COLO829 (cell line): ENCODE measurements around the gene NATD1.

ENCODE experiments used
- DNase-seq: peaks from one replicate; pipeline ENCODE4 v3.0.0; 2012; ENCODE audit warnings: low spot score

NATD1 gene

DNA sequence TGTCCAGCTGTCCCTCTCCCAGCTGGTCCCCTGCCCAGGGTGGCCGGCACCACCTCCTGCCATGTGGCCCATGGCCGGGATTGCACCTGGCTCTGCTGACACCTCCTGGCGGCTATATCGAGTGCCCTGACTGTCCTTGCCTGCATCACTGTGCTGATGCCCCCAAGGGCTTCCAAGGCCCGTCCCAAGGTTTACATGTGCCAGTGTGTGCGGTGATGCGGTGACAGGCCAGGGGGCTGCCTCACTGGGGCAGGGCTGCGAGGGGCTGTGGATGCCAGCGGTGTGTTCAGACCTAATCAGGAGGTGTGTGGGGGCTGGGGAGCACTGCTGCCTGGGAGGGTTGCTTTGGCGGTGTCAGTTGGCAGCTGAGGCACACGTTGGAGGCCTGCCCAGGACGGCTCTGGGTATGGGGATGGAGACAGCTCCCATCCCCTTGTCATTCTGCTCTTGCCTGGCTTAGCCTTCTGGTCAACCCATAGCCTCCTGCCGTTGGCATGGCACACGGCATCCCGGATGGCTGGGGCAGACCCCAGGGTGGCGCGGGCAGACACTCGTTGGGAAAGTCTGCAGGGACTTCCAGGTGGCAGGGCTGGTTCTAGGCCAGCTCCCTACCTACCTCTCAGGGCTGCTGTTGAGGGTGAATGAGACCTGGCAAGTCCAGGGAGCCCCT lies 36.8 kb upstream of the NATD1 start:
- no peak for DNase-seq

GRCh38 chr17:21289175-21289901 lies 36.1 kb upstream of the NATD1 start:
- no peak for DNase-seq

- DNase-seq: no peak
Observed at GRCh38 chr17:21288571-21289017, 35.4 kb upstream of the NATD1 start.

DNA sequence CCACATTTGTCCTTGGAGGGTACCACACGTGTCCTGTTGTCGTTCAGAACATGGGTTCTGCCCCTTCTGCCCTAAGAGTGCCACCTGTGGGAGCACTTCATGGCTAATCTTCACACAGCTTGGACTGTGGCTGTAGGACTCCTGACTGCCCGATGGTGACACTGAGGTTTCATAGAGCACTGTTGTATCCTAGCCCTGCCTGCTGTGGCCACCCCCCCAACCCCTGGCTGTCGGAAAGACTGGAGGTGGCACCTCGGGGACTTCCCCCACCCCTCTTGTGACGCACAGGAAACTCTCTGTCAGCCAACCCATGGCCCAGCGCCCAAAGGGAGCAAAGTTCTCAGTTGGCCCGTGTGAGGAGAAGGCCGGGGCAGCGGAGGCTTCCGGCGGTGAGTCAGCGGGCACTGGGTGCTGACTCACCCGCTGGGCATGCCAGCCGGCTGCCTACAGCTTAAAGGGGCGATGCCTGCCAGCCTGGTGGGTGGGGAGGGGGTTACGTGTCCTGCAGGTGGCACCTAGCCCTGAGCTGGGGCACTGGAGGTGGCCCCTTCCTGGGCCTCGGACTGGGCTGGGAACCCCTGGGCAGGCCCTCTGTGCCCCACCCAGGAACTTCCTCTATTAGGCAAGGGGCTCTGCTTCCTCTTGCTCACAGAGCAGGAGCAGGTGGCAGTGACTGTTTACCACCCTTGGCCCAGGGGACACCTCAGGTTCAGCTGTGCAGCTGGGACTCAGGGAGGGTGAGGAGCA lies 34.7 kb upstream of the NATD1 start:
- peak; percentile 88 for DNase-seq

- no peak for DNase-seq
Observed at GRCh38 chr17:21286909-21287702, 33.9 kb upstream of the NATD1 start.

DNA sequence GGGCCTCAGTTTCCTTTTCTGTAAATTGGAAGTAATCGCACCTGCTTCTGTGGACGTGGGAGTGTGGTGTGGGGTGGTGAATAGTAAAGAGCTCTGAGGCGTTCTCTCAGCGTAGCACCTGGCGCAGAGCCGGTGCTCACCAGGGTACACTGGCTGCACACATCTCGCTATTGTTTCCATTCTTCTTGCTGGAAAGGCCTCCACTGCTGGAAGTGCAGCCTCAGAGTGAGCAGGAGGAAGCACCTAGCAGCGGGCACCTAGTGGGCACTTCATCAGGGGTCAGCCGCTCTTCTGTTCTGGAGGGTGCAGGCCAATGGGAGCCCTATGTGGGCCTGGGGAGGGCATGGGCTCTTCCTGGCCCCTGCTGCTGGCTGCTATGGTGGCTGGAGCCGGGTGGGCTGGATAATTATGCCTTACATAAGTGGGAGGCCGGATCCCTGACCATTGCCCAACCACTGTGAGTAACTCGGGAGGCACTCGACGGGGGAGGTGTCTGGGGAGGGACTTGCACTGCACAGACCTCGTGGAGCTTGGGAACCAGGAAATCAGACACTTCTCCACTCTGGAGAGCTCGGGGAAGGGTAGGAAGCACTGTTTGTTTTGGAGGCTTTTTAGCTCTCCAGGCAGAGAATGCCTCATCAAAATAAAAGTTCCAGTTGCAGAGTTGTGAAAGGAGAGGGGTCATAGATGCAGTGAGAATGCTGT lies 33.0 kb upstream of the NATD1 start:
- DNase-seq: peak; percentile 88

DNA sequence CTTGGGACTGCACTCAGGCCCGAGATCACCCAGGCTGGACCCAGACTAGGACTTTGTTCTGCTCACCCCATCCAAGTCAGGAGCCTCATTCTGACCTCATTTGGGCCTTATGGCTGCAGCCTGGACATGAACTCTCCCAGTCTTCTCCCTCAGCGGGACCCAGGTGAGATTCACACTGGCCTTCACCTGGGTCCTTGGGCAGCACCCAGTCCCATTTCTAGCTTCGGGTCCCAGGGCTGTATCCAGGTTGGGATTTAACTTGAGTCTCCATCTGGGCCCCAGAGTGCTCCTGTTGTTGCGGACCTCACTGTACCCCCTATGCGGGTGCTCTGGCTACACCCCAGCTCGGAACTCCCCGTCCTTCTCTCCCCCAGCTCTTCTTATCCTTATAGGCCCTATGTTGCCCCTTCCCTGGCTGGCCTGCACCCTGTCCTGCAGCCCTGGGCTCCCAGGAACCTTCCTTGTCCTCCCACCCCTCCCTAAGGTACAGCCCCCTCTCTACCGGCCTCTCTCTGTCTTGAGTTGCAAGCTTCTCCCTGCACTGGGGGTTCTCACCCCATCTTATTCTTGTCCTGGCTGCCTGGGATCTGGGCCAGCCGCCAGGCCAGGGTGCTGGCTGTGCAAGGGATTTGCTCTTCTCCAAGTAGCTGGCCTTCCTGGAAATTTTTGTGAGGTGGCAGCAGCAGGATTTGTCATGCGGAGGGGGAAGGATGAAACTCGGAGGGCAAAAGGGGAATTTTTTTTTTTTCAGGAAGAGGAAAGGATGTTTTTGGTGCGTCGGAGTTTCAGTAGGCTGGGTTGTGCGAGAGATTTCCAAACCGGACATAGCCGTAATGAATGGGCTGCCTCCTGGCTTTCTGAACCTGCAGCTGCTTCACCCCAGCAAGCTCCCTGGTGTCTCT lies 32.2 kb upstream of the NATD1 start:
- no peak for DNase-seq

- peak; percentile 96 for DNase-seq
Observed at GRCh38 chr17:21284319-21285163, 31.3 kb upstream of the NATD1 start, which contains the start of gene MAP2K3. MAP2K3 (plus strand) TSS chr17:21284711; CDS start chr17:21284921, 210 bp downstream.

- no peak for DNase-seq
Observed at GRCh38 chr17:21283482-21284318, 30.5 kb upstream of the NATD1 start.

- no peak for DNase-seq
Observed at GRCh38 chr17:21282850-21283249, 29.6 kb upstream of the NATD1 start.

DNA sequence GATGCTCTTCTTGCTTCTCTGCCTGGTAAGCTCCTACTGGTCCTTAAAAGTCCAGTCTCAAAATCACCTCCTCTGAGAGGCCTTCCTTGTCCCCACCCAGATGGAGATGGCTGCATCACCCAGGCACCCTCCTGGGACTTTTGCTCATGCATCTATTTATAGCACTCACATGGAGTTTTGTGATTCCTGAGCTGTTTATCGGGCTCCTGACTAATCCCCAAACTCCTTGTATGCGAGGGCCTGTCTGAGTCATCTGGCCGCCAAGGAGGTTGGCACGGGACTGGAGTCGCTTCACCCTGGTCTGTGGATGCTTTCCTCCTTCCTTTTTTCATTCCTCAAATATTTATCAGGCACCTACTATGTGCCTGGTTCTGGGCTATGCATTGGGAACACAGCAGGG lies 29.0 kb upstream of the NATD1 start:
- DNase-seq: peak; percentile 89

GRCh38 chr17:21280081-21280518 lies 26.9 kb upstream of the NATD1 start:
- peak; percentile 87 for DNase-seq

DNA sequence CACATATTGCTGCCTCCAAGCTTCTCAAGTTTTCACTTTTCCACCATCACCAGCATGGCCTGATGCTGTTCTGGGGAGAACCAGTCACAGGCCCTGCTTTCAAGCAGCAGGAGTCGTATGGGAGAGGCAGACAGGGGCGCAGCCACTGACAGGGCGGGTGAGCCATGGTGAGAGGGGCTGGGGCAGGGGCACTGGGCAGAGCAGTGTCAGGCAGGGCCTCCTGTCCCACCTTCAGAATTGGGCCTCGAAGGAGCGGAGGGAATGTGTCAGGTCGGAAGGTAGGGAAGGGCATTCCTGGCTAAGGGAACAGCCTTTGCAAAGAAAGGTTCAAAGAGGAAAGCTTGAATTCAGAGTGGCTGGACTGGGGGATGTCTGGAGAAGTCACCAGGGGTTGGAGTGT lies 26.4 kb upstream of the NATD1 start:
- no peak for DNase-seq

- DNase-seq: no peak
Observed at GRCh38 chr17:21279198-21279535, 26.0 kb upstream of the NATD1 start.

- DNase-seq: no peak
Observed at GRCh38 chr17:21278450-21279197, 25.4 kb upstream of the NATD1 start.

DNA sequence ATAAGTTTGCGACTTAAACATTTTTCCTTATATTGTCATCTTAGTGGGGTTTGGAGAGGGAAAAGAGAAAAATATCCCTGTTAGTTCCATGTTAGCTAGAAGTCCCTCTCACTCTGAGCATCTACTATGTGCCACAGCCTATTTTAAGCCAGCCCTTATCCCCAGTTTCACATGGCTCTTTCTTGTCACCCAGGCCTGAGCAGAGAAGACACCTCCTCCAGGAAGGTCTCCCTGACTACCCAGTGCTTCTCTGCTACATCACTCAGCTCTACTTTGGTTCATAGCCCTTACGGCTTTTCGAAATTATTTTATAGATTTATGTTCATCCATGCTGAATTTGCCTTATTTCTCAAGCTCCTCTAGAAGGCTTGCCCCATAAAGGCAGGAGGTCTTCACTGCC lies 24.1 kb upstream of the NATD1 start:
- DNase-seq: no peak

DNA sequence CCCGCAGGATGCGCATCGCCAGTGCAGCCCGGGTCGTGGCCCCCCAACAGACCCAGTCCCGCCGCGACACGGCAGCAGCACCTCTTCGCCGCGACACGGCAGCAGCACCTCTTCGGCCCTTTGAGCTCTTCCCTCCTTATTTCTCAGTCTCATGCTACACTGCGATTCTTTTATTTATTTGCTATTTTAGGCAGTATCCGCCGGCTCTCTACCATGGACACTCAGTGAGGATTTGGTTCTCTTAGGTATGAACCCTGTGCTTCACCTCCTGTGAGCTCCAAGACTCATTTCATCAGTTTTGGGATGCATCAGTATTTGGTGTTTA lies 23.0 kb upstream of the NATD1 start:
- DNase-seq: no peak
